Hepatocyte (in vitro differentiated cells): ENCODE data around the gene SLC9C2. TPM values are rescaled to one million over a fixed set of nuclear protein-coding genes. Genes with fewer than 3 reads are reported as not detected.

Experiments
- DNase-seq: peaks from one replicate; pipeline ENCODE4 v3.0.0-alpha.2; 2016; ENCODE audit warnings: low spot score
- H2AFZ ChIP-seq: fragments of 200-600 bp; sonication (generic); 2 replicates; pipeline ENCODE4 v1.6.0; 2016; ENCODE audit warnings: antibody characterized with exemption, mild to moderate bottlenecking
- H3K27ac ChIP-seq: fragments of 200-600 bp; sonication (generic); 2 replicates; pipeline ENCODE4 v1.5.1; 2016; ENCODE audit warnings: mild to moderate bottlenecking
- H3K27me3 ChIP-seq: fragments of 200-600 bp; sonication (generic); 2 replicates; pipeline ENCODE4 v1.6.1; 2016
- H3K36me3 ChIP-seq: fragments of 200-600 bp; sonication (generic); replicated peaks from 2 replicates; pipeline ENCODE4 v1.5.1; 2016; ENCODE audit warnings: low read depth; ENCODE audit not compliant: insufficient read depth
- H3K4me1 ChIP-seq: fragments of 200-600 bp; sonication (generic); 2 replicates; pipeline ENCODE4 v1.5.1; 2016; ENCODE audit warnings: mild to moderate bottlenecking, moderate library complexity; ENCODE audit not compliant: insufficient read depth
- H3K4me2 ChIP-seq: fragments of 200-600 bp; sonication (generic); 2 replicates; pipeline ENCODE4 v1.6.0; 2016
- H3K4me3 ChIP-seq: fragments of 200-600 bp; sonication (generic); 2 replicates; pipeline ENCODE4 v1.5.1; 2016; ENCODE audit warnings: mild to moderate bottlenecking
- H3K79me2 ChIP-seq: fragments of 200-600 bp; sonication (generic); 2 replicates; pipeline ENCODE4 v1.6.0; 2017; ENCODE audit warnings: mild to moderate bottlenecking
- H3K9me2 ChIP-seq: fragments of 200-600 bp; sonication (generic); replicated peaks from 2 replicates; pipeline ENCODE4 v1.6.0; 2017; ENCODE audit warnings: mild to moderate bottlenecking; ENCODE audit not compliant: insufficient read depth
- H3K9me3 ChIP-seq: fragments of 200-600 bp; sonication (generic); 2 replicates; pipeline ENCODE4 v1.5.1; 2016; ENCODE audit warnings: low read depth, mild to moderate bottlenecking
- H4K20me1 ChIP-seq: fragments of 200-600 bp; sonication (generic); 2 replicates; pipeline ENCODE4 v1.6.0; 2016; ENCODE audit warnings: mild to moderate bottlenecking; ENCODE audit not compliant: insufficient read depth, poor library complexity, severe bottlenecking
- CTCF ChIP-seq: fragments of 200-600 bp; sonication (generic); IDR thresholded peaks from 2 replicates; pipeline ENCODE4 v1.5.1; 2016; ENCODE audit warnings: antibody characterized with exemption, mild to moderate bottlenecking; ENCODE audit not compliant: poor library complexity
- EZH2 ChIP-seq: fragments of 200-600 bp; sonication (generic); IDR thresholded peaks from 2 replicates; pipeline ENCODE4 v1.6.1; 2016; ENCODE audit warnings: antibody characterized with exemption, mild to moderate bottlenecking, borderline replicate concordance
- EZH2phosphoT487 ChIP-seq: fragments of 200-600 bp; sonication (generic); IDR thresholded peaks from one replicate; pipeline ENCODE4 v1.6.1; 2018; ENCODE audit warnings: antibody characterized with exemption, mild to moderate bottlenecking, low read depth, moderate library complexity; ENCODE audit not compliant: unreplicated experiment, severe bottlenecking
- WGBS: methylation state at CpG from one replicate; pipeline ENCODE4 v1.1.6; 2016; ENCODE audit warnings: low lambda C conversion rate; ENCODE audit errors: missing lambda C conversion rate; 5-methylcytosine and 5-hydroxymethylcytosine counted together
- polyA plus RNA-seq: library from polyadenylated mRNA; unstranded; fragments of >200 nt; fragmentation: Nextera tagmentation; extraction: Ambion mirVana; gene quantifications from 2 replicates; pipeline ENCODE4 v1.2.1, GENCODE V29; 2016
- total RNA-seq: library from RNA; depleted of rRNA; stranded (reverse); fragments of >200 nt; gene quantifications from 2 replicates; pipeline ENCODE4 v1.2.3, GENCODE V29; 2014

Gene SLC9C2
- total and polyA plus RNA-seq, 2 experiments from 2014 or later = 0.77 to 1.1 TPM

GRCh38 chr1:173459885-173460284 is 143.0 kb downstream of the SLC9C2 start:
- H3K27ac ChIP-seq = no peak overlapping the region
- TF ChIP-seq CTCF (no peak), EZH2phosphoT487 (no peak), EZH2 (no peak)
- peaks cover 7% of the 10 kb centered on the region for H3K36me3 ChIP-seq
- H3K27me3 ChIP-seq = no peaks in the 10 kb centered on the region
- H3K79me2 ChIP-seq = peaks cover 18% of the 10 kb centered on the region
- no peak overlapping the region for H3K4me2 ChIP-seq
- 96% methylated on average over 4 of the region's 4 CpGs for WGBS
- H3K9me3 ChIP-seq = no peaks in the 10 kb centered on the region
- no peak overlapping the region for H3K4me3 ChIP-seq
- H3K9me2 ChIP-seq = no peaks in the 10 kb centered on the region
- no peaks in the 10 kb centered on the region for H4K20me1 ChIP-seq
- H2AFZ ChIP-seq = no peak overlapping the region
- no peaks in the 10 kb centered on the region for H3K4me1 ChIP-seq
- no peak for DNase-seq

- Histone ChIP-seq H3K4me3 (no peak overlapping the region), H3K4me1 (no peaks in the 10 kb centered on the region), H2AFZ (no peak overlapping the region), H3K9me2 (no peaks in the 10 kb centered on the region), H3K4me2 (no peak overlapping the region), H3K27me3 (no peaks in the 10 kb centered on the region), H3K9me3 (no peaks in the 10 kb centered on the region), H3K79me2 (peaks cover 3% of the 10 kb centered on the region), H4K20me1 (no peaks in the 10 kb centered on the region), H3K27ac (no peak overlapping the region), H3K36me3 (no peaks in the 10 kb centered on the region)
- no peak for DNase-seq
- TF ChIP-seq EZH2 = no peak
- no peak for TF ChIP-seq EZH2phosphoT487
- no peak for TF ChIP-seq CTCF
- 96% methylated on average over 4 of the region's 4 CpGs for WGBS
These were observed 147.8 kb downstream of the SLC9C2 start for GRCh38 chr1:173454966-173455524.

GRCh38 chr1:173453982-173454381 is 148.9 kb downstream of the SLC9C2 start:
- Histone ChIP-seq H3K79me2 (peaks cover 3% of the 10 kb centered on the region), H3K4me2 (no peak overlapping the region), H3K36me3 (no peaks in the 10 kb centered on the region), H2AFZ (no peak overlapping the region), H3K9me2 (no peaks in the 10 kb centered on the region), H4K20me1 (no peaks in the 10 kb centered on the region), H3K9me3 (no peaks in the 10 kb centered on the region), H3K27ac (peak overlapping the region; percentile 47), H3K4me3 (no peak overlapping the region), H3K27me3 (no peaks in the 10 kb centered on the region), H3K4me1 (no peaks in the 10 kb centered on the region)
- no peak for DNase-seq
- TF ChIP-seq EZH2phosphoT487 (no peak), EZH2 (no peak)

- H3K79me2 ChIP-seq = peaks cover 7% of the 10 kb centered on the region
- WGBS = 74% methylated on average over 2 of the region's 2 CpGs
- no peak overlapping the region for H3K4me3 ChIP-seq
- no peak overlapping the region for H3K27ac ChIP-seq
- H3K4me1 ChIP-seq = no peaks in the 10 kb centered on the region
- H3K4me2 ChIP-seq = no peak overlapping the region
- DNase-seq = no peak
- H3K9me2 ChIP-seq = no peaks in the 10 kb centered on the region
- H2AFZ ChIP-seq = no peak overlapping the region
- H3K36me3 ChIP-seq = no peaks in the 10 kb centered on the region
- no peaks in the 10 kb centered on the region for H3K27me3 ChIP-seq
- H3K9me3 ChIP-seq = no peaks in the 10 kb centered on the region
- TF ChIP-seq CTCF (no peak), EZH2phosphoT487 (no peak), EZH2 (no peak)
- H4K20me1 ChIP-seq = no peaks in the 10 kb centered on the region
These were observed 150.9 kb downstream of the SLC9C2 start for GRCh38 chr1:173451981-173452380.

Other genes with a start within 250 kb of the SLC9C2 start
- 350 and 371 TPM in 2 replicates for gene PRDX6, start 125.7 kb downstream of the SLC9C2 start, total RNA-seq
- gene PRDX6, start 125.7 kb downstream of the SLC9C2 start, polyA plus RNA-seq = 400 and 401 TPM in 2 replicates
- not detected in 2 replicates for gene TEX50, start 32.3 kb upstream of the SLC9C2 start, total RNA-seq
- not detected in 2 replicates for gene TEX50, start 32.3 kb upstream of the SLC9C2 start, polyA plus RNA-seq
- 0.10 TPM in 1 of 2 replicates, not detected in the other for gene ANKRD45, start 66.8 kb upstream of the SLC9C2 start, total RNA-seq
- 1.0 and 2.2 TPM in 2 replicates for gene ANKRD45, start 66.8 kb upstream of the SLC9C2 start, polyA plus RNA-seq
- gene KLHL20, start 111.9 kb upstream of the SLC9C2 start, total RNA-seq = 23.1 and 24.2 TPM in 2 replicates
- gene KLHL20, start 111.9 kb upstream of the SLC9C2 start, polyA plus RNA-seq = 10.0 and 15.6 TPM in 2 replicates
- gene DARS2, start 221.6 kb upstream of the SLC9C2 start, total RNA-seq = 17.4 and 17.7 TPM in 2 replicates
- gene DARS2, start 221.6 kb upstream of the SLC9C2 start, polyA plus RNA-seq = 9.5 and 13.1 TPM in 2 replicates
- 6.1 and 8.4 TPM in 2 replicates for gene CENPL, start 221.8 kb upstream of the SLC9C2 start, total RNA-seq
- gene CENPL, start 221.8 kb upstream of the SLC9C2 start, polyA plus RNA-seq = 4.2 and 5.8 TPM in 2 replicates